Kidney (tissue), 14 donors: ENCODE results near the gene SNAI3. TPM values are rescaled to one million over a fixed set of nuclear protein-coding genes. Genes with fewer than 3 reads are reported as not detected.

Experiments
- DNase-seq, 5 donors: peaks; one replicate each; pipeline ENCODE4 v3.0.0-alpha.2; 2013 to 2020
- FAIRE-seq: peaks from 2 replicates; lab custom pipeline; 2012; peaks lifted over from hg19 to GRCh38; lab: Jason Lieb, UNC
- H3K27ac ChIP-seq, 2 donors: one replicate each; pipeline ENCODE4 v1.7.0; 2013; ENCODE audit warnings: low read depth in 2 of 2, low read length in 2 of 2, inconsistent platforms in 1 of 2
- H3K27me3 ChIP-seq: one replicate; pipeline ENCODE4 v1.7.1; 2013; ENCODE audit warnings: low read length, inconsistent platforms; ENCODE audit not compliant: control insufficient read depth, insufficient read depth
- H3K36me3 ChIP-seq, 3 donors: one replicate each; pipeline versions ENCODE4 v1.7.0 to v1.7.1; 2013; ENCODE audit warnings: low read length in 3 of 3, control low read depth in 1 of 3, inconsistent platforms in 1 of 3; ENCODE audit not compliant: insufficient read depth in 3 of 3, control insufficient read depth in 2 of 3
- H3K4me1 ChIP-seq, 3 donors: one replicate each; pipeline versions ENCODE4 v1.7.0 to v1.7.1; 2013; ENCODE audit warnings: low read length in 3 of 3, inconsistent platforms in 1 of 3, low read depth in 1 of 3; ENCODE audit not compliant: control insufficient read depth in 2 of 3, insufficient read depth in 2 of 3
- H3K4me3 ChIP-seq, 3 donors: one replicate each; pipeline versions ENCODE4 v1.7.0 to v1.8.1; 2013; ENCODE audit warnings: low read length in 3 of 3, control low read depth in 1 of 3, inconsistent platforms in 1 of 3
- H3K9ac ChIP-seq, 3 donors: one replicate each; pipeline versions ENCODE4 v1.7.0 to v1.7.1; 2013; ENCODE audit warnings: low read length in 3 of 3, control low read depth in 1 of 3, inconsistent platforms in 1 of 3
- H3K9me3 ChIP-seq, 3 donors: one replicate each; pipeline versions ENCODE4 v1.7.0 to v1.7.1; 2013; ENCODE audit warnings: low read length in 3 of 3, control low read depth in 1 of 3, inconsistent platforms in 1 of 3; ENCODE audit not compliant: control insufficient read depth in 2 of 3, insufficient read depth in 1 of 3
- CTCF ChIP-seq: IDR thresholded peaks from 3 replicates; pipeline ENCODE4 v1.5.1; 2012; ENCODE audit warnings: mild to moderate bottlenecking, moderate library complexity, borderline replicate concordance; ENCODE audit not compliant: insufficient read depth; ENCODE audit errors: extremely low read depth
- intact Hi-C: fragments of 100-400 bp; cut with DNase I; formaldehyde crosslinking; loops from one replicate; pipeline ENCODE4 v1.11.1; 2022
- polyA plus RNA-seq: library from polyadenylated mRNA; stranded (reverse); fragments of 350-450 nt; fragmentation: Illumina TruSeq; extraction: RNeasy Lipid Tissue Mini Kit (QIAGEN cat#74804); gene quantifications from one replicate; pipeline ENCODE4 v1.2.3, GENCODE V29; 2014; ENCODE audit warnings: low read depth, low replicate concordance; ENCODE audit not compliant: insufficient read depth
- total RNA-seq: library from RNA; stranded (reverse); fragmentation: NEBNext Ultra II Directional; extraction: Animal tissue kit (Norgen Biotek cat#: 25700); gene quantifications from one replicate; pipeline ENCODE4 v1.2.1, GENCODE V29; 2021
- donor health status: control.
- donor health status: control.
- donor health status: control.
- donor health status: control.
- donor health status: control.
- donor health status: DM: yes; HTN: yes; CAD: no.
- donor health status: Normal renal cell carcinoma (clear cell type).

SNAI3 gene
- total and polyA plus RNA-seq, 2 donors from 2014 or later = 0.75 to 2.3 TPM

- no peaks in the 10 kb centered on the region for H3K9me3 ChIP-seq
- intact Hi-C loops = no loop called here
- H3K36me3 ChIP-seq = no peaks in the 10 kb centered on the region
- no peak overlapping the region for H3K27ac ChIP-seq
- no peak overlapping the region for H3K9ac ChIP-seq
- peaks cover 0 to 4% (median 0%) of the 10 kb centered on the region in 3 donors for H3K4me1 ChIP-seq
- FAIRE-seq = no peak
- H3K4me3 ChIP-seq = no peak overlapping the region
- peak in 1 of 5 donors; percentile 71 for DNase-seq
- H3K27me3 ChIP-seq = peaks cover 8% of the 10 kb centered on the region
- TF ChIP-seq CTCF = no peak
Observed at GRCh38 chr16:88688013-88688778, 1.9 kb upstream of the SNAI3 start.

- peaks cover 8% of the 10 kb centered on the region for H3K27me3 ChIP-seq
- H3K4me1 ChIP-seq = peaks cover 0 to 4% (median 0%) of the 10 kb centered on the region in 3 donors
- H3K4me3 ChIP-seq = no peak overlapping the region
- no peaks in the 10 kb centered on the region for H3K9me3 ChIP-seq
- H3K27ac ChIP-seq = no peak overlapping the region
- H3K9ac ChIP-seq = no peak overlapping the region
- intact Hi-C loops = no loop called here
- no peak for TF ChIP-seq CTCF
- DNase-seq (no peak), FAIRE-seq (no peak)
- no peaks in the 10 kb centered on the region for H3K36me3 ChIP-seq
Observed at GRCh38 chr16:88687676-88688012, 1.3 kb upstream of the SNAI3 start.

- H3K4me3 ChIP-seq = no peak overlapping the region
- no peak for TF ChIP-seq CTCF
- peaks cover 0 to 4% (median 0%) of the 10 kb centered on the region in 3 donors for H3K4me1 ChIP-seq
- no peak overlapping the region for H3K9ac ChIP-seq
- no peaks in the 10 kb centered on the region for H3K36me3 ChIP-seq
- intact Hi-C loops = no loop called here
- peaks cover 8% of the 10 kb centered on the region for H3K27me3 ChIP-seq
- no peaks in the 10 kb centered on the region for H3K9me3 ChIP-seq
- H3K27ac ChIP-seq = no peak overlapping the region
- DNase-seq (peak in 1 of 5 donors; percentile 64), FAIRE-seq (no peak)
Observed at GRCh38 chr16:88687254-88687576, 908 bp upstream of the SNAI3 start.

- FAIRE-seq (no peak), DNase-seq (peak in 1 of 5 donors; percentile 84)
- peak overlapping the region in 1 of 3 donors; percentile 40 for H3K9ac ChIP-seq
- peak overlapping the region in 2 of 3 donors; percentile 10 to 58 for H3K4me3 ChIP-seq
- no peaks in the 10 kb centered on the region for H3K36me3 ChIP-seq
- intact Hi-C loops = no loop called here
- TF ChIP-seq CTCF = no peak
- H3K9me3 ChIP-seq = no peaks in the 10 kb centered on the region
- peaks cover 0 to 4% (median 0%) of the 10 kb centered on the region in 3 donors for H3K4me1 ChIP-seq
- peaks cover 11% of the 10 kb centered on the region for H3K27me3 ChIP-seq
- H3K27ac ChIP-seq = no peak overlapping the region
Observed at GRCh38 chr16:88686062-88686438, 257 bp downstream of the SNAI3 start.
